A549 treated with dexamethasone at 1 μM for 4 hours (cell line): ENCODE results near the gene ZNF708. TPM values are rescaled to one million over a fixed set of nuclear protein-coding genes. Genes with fewer than 3 reads are reported as not detected.

Experiments used
- total RNA-seq: library from RNA; stranded (reverse); fragments of 200-300 nt; extraction: Qiagen RNA extraction; gene quantifications from 5 replicates; pipeline ENCODE4 v1.2.3, GENCODE V29; 2022

ZNF708 gene
- 0.79 to 1.4 TPM (median 0.90 TPM) in 5 replicates for total RNA-seq

DNA sequence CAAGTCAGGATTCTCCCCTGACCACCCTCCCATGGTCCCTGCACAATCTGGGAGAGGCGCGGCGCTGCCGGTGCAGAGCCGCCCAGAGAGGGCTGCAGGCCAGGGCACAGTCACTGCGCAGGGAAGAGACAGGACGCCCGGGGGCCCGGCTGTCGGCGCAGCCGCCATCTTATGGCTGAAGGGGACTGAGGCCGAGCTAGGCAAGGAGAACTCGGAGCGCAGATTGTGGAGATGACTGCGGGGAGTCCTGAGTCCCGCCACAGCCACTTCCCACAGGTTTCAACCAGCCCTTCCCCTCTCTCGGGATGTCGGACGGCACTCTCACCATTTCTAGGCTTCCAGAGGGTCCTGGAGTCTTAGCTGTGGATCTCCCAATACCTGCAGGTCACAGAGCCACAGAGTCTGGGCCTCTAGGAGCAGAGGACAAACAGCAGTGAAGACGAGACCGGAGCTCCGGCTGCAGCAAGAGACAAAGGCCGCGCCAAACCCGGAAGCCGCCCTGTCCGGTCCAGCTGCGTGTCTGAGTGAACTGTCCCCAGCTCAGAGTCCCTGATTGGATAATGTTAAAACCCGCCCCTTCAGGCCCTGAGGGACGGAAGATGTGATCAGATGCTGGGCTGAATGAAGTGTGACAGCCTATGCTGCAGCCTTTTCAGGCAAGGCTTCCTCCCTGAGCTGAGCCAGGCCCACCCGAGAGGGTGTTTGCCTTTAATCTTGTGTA, at the start of gene ZNF708:
TSS of gene ZNF708 (minus strand) at position 526 of the 721 bp plus-strand sequence. CDS start at position 328, 198 bp downstream.

DNA sequence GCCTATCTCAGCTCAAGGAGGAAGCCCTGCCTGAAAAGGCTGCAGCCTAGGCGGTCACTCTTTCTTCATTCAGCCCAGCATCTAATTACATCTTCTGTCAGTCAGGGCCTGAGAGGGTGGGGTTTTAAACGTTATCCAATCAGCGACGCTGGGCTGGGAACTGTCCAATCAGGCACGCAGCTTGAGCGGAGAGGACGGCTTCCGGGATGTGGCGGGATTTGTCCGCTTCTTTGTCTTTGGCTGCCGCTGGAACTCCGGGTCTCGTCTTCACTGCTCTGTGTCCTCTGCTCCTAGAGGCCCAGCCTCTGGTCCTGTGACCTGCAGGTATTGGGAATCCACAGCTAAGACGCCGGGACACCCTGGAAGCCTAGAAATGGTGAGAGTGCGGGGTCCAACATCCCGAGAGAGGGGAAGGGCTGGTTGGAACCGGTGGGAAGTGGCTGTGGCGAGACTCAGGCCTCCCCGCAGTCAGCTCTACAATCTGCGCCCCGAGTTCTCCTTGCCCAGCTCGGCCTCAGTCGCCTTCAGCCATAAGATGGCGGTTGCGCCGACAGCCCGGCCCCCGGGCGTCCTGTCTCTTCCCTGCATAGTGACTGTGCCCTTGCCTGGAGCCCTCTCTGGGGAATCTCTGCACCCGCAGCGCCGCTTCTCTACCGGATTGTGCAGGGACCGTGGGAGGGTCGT, 29.7 kb upstream of the ZNF708 start, which contains the start of gene ZNF738:
TSS of gene ZNF738 (plus strand) at position 233 of the 684 bp plus-strand sequence. CDS start at position 374, 141 bp downstream.

Other genes with a start within 250 kb of the ZNF708 start
- 1.9 to 3.8 TPM (median 3.3 TPM) in 5 replicates for gene ZNF714, start 247.2 kb downstream of the ZNF708 start, total RNA-seq
- 2.3 to 4.3 TPM (median 3.8 TPM) in 5 replicates for gene ZNF431, start 187.4 kb downstream of the ZNF708 start, total RNA-seq
- 0.86 to 1.1 TPM (median 1.0 TPM) in 5 replicates for gene ZNF738, start 29.6 kb upstream of the ZNF708 start, total RNA-seq
- gene ZNF493, start 67.7 kb upstream of the ZNF708 start, total RNA-seq: 0.01 to 0.14 TPM (median 0.07 TPM) in 5 replicates
- not detected in 5 replicates for gene ZNF429, start 176.2 kb upstream of the ZNF708 start, total RNA-seq